PFSK-1 (cell line): ENCODE data around the gene COPA.

Experiments used
- FOXP2 ChIP-seq: optimal IDR thresholded peaks from 2 replicates; pipeline ENCODE3; 2011; ENCODE audit warnings: borderline replicate concordance, control low read depth, inconsistent platforms; ENCODE audit not compliant: insufficient read depth; ENCODE audit errors: extremely low read length, extremely low read depth
- POLR2AphosphoS5 ChIP-seq: IDR thresholded peaks from 2 replicates; pipeline ENCODE4 v1.6.1; 2012; ENCODE audit warnings: low read depth, mild to moderate bottlenecking, control low read depth, low read length, moderate library complexity
- SIN3A ChIP-seq: IDR thresholded peaks from 2 replicates; pipeline ENCODE4 v1.6.1; 2012; ENCODE audit warnings: mild to moderate bottlenecking, low read length, moderate library complexity, borderline replicate concordance; ENCODE audit not compliant: insufficient read depth
- TAF1 ChIP-seq: IDR thresholded peaks from 2 replicates; pipeline ENCODE4 v1.6.1; 2012; ENCODE audit warnings: low read length, control low read depth, borderline replicate concordance; ENCODE audit not compliant: insufficient read depth

GRCh38 chr1:160296036-160296435, 47.0 kb downstream of the COPA start:
- TF ChIP-seq TAF1 (no peak), POLR2AphosphoS5 (no peak), SIN3A (no peak), FOXP2 (no peak)
